IPS DF 4.7 (cell line): ENCODE data around the gene VKORC1L1.
"Not testable (repeated sequence)": the region's sequence is repeated elsewhere in the genome, so short reads cannot be mapped to it uniquely, and the experiment has no call there.

ENCODE experiments used
- DNase-seq: peaks from one replicate; pipeline ENCODE4 v3.0.0-alpha.2; 2013; ENCODE audit warnings: low spot score; ENCODE audit errors: extremely low read depth

Gene VKORC1L1

GRCh38 chr7:65884983-65885382 lies 12.1 kb downstream of the VKORC1L1 start:
- not testable (repeated sequence) for DNase-seq

- not testable (repeated sequence) for DNase-seq
Measured at GRCh38 chr7:65885533-65885932, 12.7 kb downstream of the VKORC1L1 start.

GRCh38 chr7:65888434-65889156 lies 15.7 kb downstream of the VKORC1L1 start:
- DNase-seq: not testable (repeated sequence)

- DNase-seq: not testable (repeated sequence)
Measured at GRCh38 chr7:65889722-65890121, 16.8 kb downstream of the VKORC1L1 start.

- DNase-seq: no peak
Measured at GRCh38 chr7:65892161-65892560, 19.3 kb downstream of the VKORC1L1 start.

- DNase-seq: no peak
Measured at GRCh38 chr7:65892835-65893234, 20.0 kb downstream of the VKORC1L1 start.

GRCh38 chr7:65896279-65896870 lies 23.5 kb downstream of the VKORC1L1 start:
- DNase-seq: no peak

- DNase-seq: not testable (repeated sequence)
Measured at GRCh38 chr7:65897289-65897688, 24.4 kb downstream of the VKORC1L1 start.

GRCh38 chr7:65898677-65899447 lies 26.0 kb downstream of the VKORC1L1 start:
- not testable (repeated sequence) for DNase-seq

- DNase-seq: no peak
Measured at GRCh38 chr7:65902306-65902705, 29.4 kb downstream of the VKORC1L1 start.

GRCh38 chr7:65907501-65908198 lies 34.8 kb downstream of the VKORC1L1 start:
- no peak for DNase-seq

- DNase-seq: no peak
Measured at GRCh38 chr7:65910237-65910636, 37.4 kb downstream of the VKORC1L1 start.

- DNase-seq: no peak
Measured at GRCh38 chr7:65912237-65912636, 39.4 kb downstream of the VKORC1L1 start.

GRCh38 chr7:65915921-65916657 lies 43.2 kb downstream of the VKORC1L1 start:
- DNase-seq: no peak

- no peak for DNase-seq
Measured at GRCh38 chr7:65923316-65923715, 50.4 kb downstream of the VKORC1L1 start.

- DNase-seq: no peak
Measured at GRCh38 chr7:65924193-65924592, 51.3 kb downstream of the VKORC1L1 start.

- no peak for DNase-seq
Measured at GRCh38 chr7:65925040-65925439, 52.2 kb downstream of the VKORC1L1 start.

- no peak for DNase-seq
Measured at GRCh38 chr7:65926588-65926987, 53.7 kb downstream of the VKORC1L1 start.

- DNase-seq: no peak
Measured at GRCh38 chr7:65927489-65928448, 54.9 kb downstream of the VKORC1L1 start.

- no peak for DNase-seq
Measured at GRCh38 chr7:65931685-65932084, 58.8 kb downstream of the VKORC1L1 start.
